Measurements from ENCODE around the gene CRYGD. TPM values are rescaled to one million over a fixed set of nuclear protein-coding genes. Genes with fewer than 3 reads are reported as not detected.

CRYGD gene
- total and polyA plus RNA-seq, 5 donors: 2.6 TPM; not detected in 4

DNA sequence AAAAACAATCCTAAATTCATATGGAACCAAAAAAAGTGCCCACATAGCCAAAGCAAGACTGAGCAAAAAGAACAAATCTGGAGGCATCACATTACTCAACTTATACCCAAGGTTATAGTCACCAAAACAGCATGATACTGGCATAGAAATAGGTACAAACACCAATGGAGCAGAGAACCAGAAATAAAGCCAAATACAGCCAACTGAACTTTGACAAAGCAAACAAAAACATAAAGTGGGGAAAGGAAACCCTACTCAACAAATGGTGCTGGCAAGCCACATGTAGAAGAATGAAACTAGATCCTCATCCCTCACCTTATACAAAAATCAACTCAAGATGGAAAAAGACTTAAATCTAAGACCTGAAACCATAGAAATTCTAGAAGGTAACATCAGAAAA, 40.5 kb downstream of the CRYGD start:
- no peaks in the 10 kb centered on the region for H3K4me1 ChIP-seq (ENCODE audit: control insufficient read depth, insufficient read depth, low read length)
- DNase-seq (no peak), ATAC-seq (no peak)
- intact Hi-C loops (cut with DNase I): no loop called here
- H3K9me3 ChIP-seq (ENCODE audit: control insufficient read depth, low read length): no peaks in the 10 kb centered on the region
- H3K27ac ChIP-seq (ENCODE audit: low read length): no peak overlapping the region
- H3K4me3 ChIP-seq (ENCODE audit: low read length): no peak overlapping the region
- no peaks in the 10 kb centered on the region for H3K27me3 ChIP-seq (ENCODE audit: control insufficient read depth, insufficient read depth)

DNA sequence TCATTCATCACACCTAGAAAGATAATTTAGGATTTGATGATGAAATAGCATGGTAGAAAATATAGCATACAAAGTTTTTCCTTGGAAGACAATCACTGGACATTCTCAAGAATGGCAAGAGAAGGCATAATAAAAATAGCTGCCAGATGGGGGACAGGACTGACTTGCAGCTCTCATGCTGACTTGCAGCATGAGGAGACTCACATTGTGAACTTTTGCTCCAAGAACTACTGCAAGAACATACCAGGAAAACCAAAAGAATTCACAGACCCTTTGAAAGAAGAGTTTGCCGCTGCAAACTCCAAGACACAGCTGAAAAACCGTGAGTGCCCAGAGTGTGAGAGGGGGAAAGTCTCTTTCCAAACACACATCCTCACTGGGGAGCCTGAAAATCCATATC, 47.0 kb downstream of the CRYGD start:
- DNase-seq: no peak
- no peak for ATAC-seq
- WGBS: 61% methylated on average over 2 of the region's 2 CpGs
- intact Hi-C loops (cut with DNase I): loop anchor here in 1 of 4 donors (10.0 kb wide), 2 partner anchors 332 to 452 kb away; partner anchors contain the start of gene METTL21A
- Histone ChIP-seq H3K9me3 (ENCODE audit: control insufficient read depth, low read length) (no peaks in the 10 kb centered on the region), H3K4me1 (ENCODE audit: control insufficient read depth, insufficient read depth, low read length) (no peaks in the 10 kb centered on the region), H3K4me3 (ENCODE audit: low read length) (no peak overlapping the region), H3K27me3 (ENCODE audit: control insufficient read depth, insufficient read depth) (no peaks in the 10 kb centered on the region), H3K27ac (ENCODE audit: low read length) (no peak overlapping the region)

DNA sequence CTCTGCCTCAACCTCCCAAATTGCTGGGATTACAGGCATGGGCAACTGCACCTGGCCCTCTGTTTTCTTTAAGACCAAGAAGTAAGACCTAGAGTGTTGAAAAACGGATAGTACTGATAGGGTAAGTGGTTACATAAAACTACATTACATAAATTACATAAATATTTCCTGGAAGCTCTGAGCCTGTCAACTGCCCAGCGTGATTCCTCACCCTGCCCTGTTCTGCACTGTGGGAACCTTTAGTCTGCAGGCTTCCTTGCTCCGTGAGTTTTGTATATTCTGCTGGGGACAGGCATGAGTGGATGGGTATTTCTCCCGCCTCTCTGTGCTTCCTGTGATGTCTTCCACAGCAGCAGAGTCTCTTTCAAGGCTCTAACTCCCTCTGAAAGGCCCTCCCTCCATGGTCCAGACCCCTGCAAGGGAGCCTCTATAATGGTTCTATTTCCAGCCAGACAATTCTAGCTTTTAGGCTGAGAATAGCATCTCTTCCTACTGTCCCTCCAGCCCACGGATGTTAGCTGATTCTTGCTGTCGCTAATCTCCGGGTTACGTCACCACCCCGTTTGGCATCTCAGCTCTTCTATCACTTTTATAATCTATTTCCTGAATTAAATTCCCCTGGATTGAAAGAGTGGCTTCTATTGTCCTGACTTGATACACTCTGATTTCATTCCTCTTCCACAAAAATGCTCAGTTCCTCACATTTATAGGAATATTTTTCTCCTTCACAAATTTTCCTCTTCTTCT, 49.5 kb downstream of the CRYGD start:
- H3K27ac ChIP-seq (ENCODE audit: low read length): no peak overlapping the region
- ATAC-seq: peak in 1 of 2 donors; percentile 44
- DNase-seq: no peak
- H3K27me3 ChIP-seq (ENCODE audit: control insufficient read depth, insufficient read depth): no peaks in the 10 kb centered on the region
- no peaks in the 10 kb centered on the region for H3K9me3 ChIP-seq (ENCODE audit: control insufficient read depth, low read length)
- no peak overlapping the region for H3K4me3 ChIP-seq (ENCODE audit: low read length)
- WGBS: 18% methylated on average over 9 of the region's 9 CpGs
- intact Hi-C loops (cut with DNase I): loop anchor here in 2 of 4 donors (5.0 to 10.0 kb wide), 3 partner anchors 327 to 450 kb away; partner anchors contain the start of gene METTL21A (in 1 of the 2)
- H3K4me1 ChIP-seq (ENCODE audit: control insufficient read depth, insufficient read depth, low read length): no peaks in the 10 kb centered on the region

DNA sequence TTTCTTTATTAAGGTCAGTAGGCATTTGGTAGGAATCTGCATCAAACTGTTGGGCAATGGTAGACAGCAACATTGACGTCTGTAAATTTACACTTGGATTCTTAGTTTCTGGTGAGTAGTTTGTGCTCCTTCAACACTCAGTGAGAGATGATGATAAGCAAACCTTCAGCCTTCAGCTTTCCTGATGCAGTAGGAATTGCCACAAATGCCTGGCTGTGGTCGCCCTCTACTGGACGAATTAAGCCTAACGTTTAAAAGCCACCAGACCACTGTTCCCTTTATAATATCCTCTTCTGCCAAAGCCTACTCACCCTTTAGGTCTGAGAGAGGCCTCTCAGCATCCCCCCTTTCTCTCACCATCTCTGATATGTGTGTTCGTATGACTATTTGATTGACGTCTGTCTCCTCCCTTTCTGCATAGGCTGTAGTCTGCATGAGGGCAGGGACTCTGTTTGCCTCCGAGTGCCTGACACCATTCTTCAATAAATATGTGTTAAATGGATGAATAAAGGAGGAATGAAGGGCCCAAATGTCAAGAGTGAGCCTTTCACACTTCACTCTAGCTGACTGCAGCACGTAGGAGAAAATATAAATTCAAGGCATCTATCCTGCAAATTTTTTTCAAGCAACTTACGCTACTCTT, 52.0 kb downstream of the CRYGD start:
- WGBS: 24% methylated on average over 9 of the region's 9 CpGs
- intact Hi-C loops (cut with DNase I): loop anchor here in 2 of 4 donors (5.0 to 10.0 kb wide), 3 partner anchors 325 to 448 kb away; partner anchors contain the start of gene METTL21A (in 1 of the 2)
- Histone ChIP-seq H3K27me3 (ENCODE audit: control insufficient read depth, insufficient read depth) (no peaks in the 10 kb centered on the region), H3K4me1 (ENCODE audit: control insufficient read depth, insufficient read depth, low read length) (no peaks in the 10 kb centered on the region), H3K4me3 (ENCODE audit: low read length) (no peak overlapping the region), H3K27ac (ENCODE audit: low read length) (no peak overlapping the region), H3K9me3 (ENCODE audit: control insufficient read depth, low read length) (no peaks in the 10 kb centered on the region)
- ATAC-seq (peak; percentile 81 to 82), DNase-seq (peak; percentile 34 to 67 (median 55))

Other genes with a start within 250 kb of the CRYGD start
- 10 to 100 TPM in 3 of 4 donors, 1 to 10 TPM in 1; 8.9 to 14.7 (median 13.1) TPM for gene PLEKHM3, start 99.0 kb downstream of the CRYGD start, total RNA-seq
- 6.8 TPM for gene PLEKHM3, start 99.0 kb downstream of the CRYGD start, polyA plus RNA-seq
- gene CRYGC, start 5.3 kb upstream of the CRYGD start, total RNA-seq: not detected
- not detected for gene CRYGC, start 5.3 kb upstream of the CRYGD start, polyA plus RNA-seq
- gene CRYGB, start 21.6 kb upstream of the CRYGD start, total RNA-seq: not detected
- not detected for gene CRYGB, start 21.6 kb upstream of the CRYGD start, polyA plus RNA-seq
- gene CRYGA, start 39.1 kb upstream of the CRYGD start, total RNA-seq: not detected
- gene CRYGA, start 39.1 kb upstream of the CRYGD start, polyA plus RNA-seq: not detected
- gene C2orf80, start 65.5 kb upstream of the CRYGD start, total RNA-seq: not detected
- not detected for gene C2orf80, start 65.5 kb upstream of the CRYGD start, polyA plus RNA-seq
- gene IDH1, start 130.5 kb upstream of the CRYGD start, total RNA-seq: 10 to 100 TPM; 27.0 to 45.0 (median 37.2) TPM
- gene IDH1, start 130.5 kb upstream of the CRYGD start, polyA plus RNA-seq: 18.2 TPM
- gene PIKFYVE, start 141.7 kb upstream of the CRYGD start, total RNA-seq: 10 to 100 TPM; 17.2 to 20.4 (median 19.9) TPM
- gene PIKFYVE, start 141.7 kb upstream of the CRYGD start, polyA plus RNA-seq: 5.0 TPM

All from right cardiac atrium (tissue), 5 donors.